GM21723 (cell line): ENCODE measurements around the gene SETD4.
A peak's percentile ranks its signal among the peaks of the same experiment; 100 is the strongest.

Source experiments
- ATAC-seq: cut with Tn5 transposase; IDR thresholded peaks from one replicate; pipeline ENCODE4 v1.9.1; 2021; ENCODE audit warnings: mild to moderate bottlenecking, moderate library complexity; ENCODE audit not compliant: unreplicated experiment

The SETD4 gene

GRCh38 chr21:36021251-36021837 lies 39.0 kb downstream of the SETD4 start:
- ATAC-seq, result peak; percentile 92

GRCh38 chr21:36015045-36015444 lies 45.3 kb downstream of the SETD4 start:
- ATAC-seq, result no peak

DNA sequence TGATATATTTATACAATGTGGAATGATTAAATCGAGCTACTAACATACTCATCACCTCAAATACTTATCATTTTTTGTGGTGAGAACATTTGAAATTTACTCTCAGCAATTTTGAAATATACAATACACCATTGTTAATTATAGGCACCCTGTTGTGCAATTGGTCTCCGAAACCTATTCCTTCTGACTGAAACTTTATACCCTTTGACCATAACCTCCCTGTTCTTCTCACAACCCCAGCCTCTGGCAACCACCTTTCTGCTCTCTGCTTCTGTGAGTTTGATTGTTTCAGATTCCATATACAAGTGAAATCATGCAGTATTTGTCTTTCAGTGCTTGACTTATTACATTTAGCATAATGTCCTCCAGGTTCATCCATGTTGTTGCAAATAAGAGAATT lies 49.5 kb downstream of the SETD4 start:
- no peak for ATAC-seq

- no peak for ATAC-seq
These were observed 51.8 kb downstream of the SETD4 start for GRCh38 chr21:36008505-36008904.

- ATAC-seq, result no peak
These were observed 54.4 kb downstream of the SETD4 start for GRCh38 chr21:36005879-36006400.

- no peak for ATAC-seq
These were observed 55.3 kb downstream of the SETD4 start for GRCh38 chr21:36005018-36005417.

GRCh38 chr21:36004441-36004840 lies 55.9 kb downstream of the SETD4 start:
- ATAC-seq, result no peak

GRCh38 chr21:36003776-36004175 lies 56.5 kb downstream of the SETD4 start:
- no peak for ATAC-seq

DNA sequence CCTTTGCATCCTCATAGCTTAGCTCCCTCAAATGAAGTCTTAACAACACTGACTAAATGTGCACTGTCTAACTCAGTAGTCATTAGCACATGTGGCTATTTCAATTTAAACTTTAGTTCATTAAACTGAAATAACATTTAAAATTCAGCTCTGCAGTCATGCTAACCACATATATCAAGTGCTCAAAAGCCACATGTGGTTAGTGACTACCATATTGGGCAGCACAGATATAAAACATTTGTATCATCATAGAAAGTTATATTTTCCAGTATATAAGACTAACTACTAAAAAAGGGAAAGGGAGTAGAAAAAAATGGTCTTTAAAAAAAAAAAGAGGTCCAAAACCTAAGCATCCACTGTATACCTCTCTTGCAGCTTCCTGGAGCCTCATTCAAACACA lies 64.1 kb downstream of the SETD4 start:
- ATAC-seq, result no peak

DNA sequence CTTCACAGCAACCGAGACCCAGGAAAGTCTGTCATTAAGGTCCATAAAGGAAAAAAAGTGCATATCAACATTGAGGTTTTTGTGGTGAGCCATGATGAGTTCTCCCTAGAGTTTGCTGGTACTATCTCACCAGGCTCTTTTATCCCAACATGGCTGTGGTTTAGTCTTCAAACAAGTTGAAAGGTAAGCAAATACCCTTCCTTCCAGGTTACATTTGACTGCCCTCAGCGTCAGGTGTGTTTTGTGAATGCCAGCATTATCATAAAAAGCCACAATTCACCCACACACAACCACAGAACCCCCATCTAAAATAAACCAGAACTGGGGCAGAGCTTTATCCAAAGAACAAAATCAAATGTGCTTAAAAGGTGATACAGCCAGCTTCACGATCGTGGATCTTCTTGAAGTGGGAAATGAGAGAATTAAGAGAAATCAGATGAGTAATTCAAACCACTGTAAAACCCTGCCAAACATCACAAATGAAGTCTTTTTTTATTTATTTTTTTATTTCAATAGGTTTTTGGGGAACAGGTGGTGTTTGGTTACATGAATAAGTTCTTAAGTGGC lies 64.7 kb downstream of the SETD4 start:
- no peak for ATAC-seq

DNA sequence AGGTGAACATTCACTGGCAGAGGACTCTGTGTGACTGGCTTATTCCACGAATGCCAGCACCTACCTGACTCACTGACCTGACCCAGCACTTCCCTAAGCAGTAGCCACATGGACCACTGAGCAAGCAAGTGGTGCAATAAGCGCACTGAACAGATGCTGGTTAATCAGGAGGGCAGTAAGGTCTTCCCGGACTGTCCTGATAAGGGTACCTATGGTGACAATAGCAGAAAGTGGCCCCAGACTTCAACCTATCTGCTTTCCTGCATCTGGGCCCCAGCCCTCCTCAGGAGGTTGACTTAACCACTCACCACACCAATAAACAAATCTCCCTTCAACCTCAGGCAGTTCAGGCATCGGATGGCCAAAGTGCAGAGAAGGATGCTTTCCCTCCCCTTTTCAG lies 65.7 kb downstream of the SETD4 start:
- no peak for ATAC-seq

DNA sequence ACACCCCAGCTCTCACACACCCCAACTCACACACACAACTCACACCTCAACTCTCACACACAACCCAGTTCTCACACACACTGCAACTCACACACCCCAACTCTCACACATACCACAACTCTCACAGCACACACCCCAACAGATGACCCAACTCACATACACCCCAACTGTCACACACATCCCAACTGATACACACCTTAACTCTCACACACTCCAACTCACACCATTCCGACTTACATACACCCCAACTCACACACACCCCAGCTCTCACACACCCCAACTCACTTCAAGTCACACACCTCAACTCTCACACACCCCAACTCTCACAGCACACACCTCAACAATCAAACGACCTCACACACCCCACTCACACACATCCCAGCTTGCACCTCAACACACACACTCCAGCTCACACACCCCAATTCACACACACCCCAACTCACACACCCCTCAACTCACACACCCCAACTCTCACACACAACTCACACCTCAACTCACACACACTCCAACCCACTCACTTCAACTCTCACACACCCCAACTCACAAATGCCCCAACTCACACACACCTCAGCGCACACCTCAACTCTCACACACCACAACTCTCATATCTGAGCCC lies 66.3 kb downstream of the SETD4 start:
- ATAC-seq, result no peak

DNA sequence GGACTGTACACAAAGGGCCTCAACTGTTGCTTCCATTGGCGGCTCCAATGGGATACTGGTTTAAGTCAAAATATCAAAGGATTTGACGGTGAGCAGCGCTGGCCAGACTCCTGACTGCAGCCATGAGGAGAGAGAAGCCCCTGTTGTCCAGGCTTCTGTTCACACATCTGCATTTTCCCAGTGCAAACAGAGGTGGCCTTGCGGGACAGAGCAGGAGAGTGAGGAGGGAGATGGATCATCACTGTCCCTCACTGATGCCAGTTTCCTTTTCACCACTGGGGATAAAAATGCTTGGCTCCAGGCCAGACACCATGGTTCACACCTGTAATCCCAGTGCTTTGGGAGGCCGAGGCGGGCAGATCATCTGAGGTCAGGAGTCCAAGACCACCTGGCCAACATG lies 69.2 kb downstream of the SETD4 start:
- ATAC-seq, result no peak

GRCh38 chr21:35990609-35991008 lies 69.7 kb downstream of the SETD4 start:
- no peak for ATAC-seq

GRCh38 chr21:35989138-35989735 lies 71.1 kb downstream of the SETD4 start:
- ATAC-seq, result no peak

GRCh38 chr21:35988416-35989137 lies 71.7 kb downstream of the SETD4 start:
- no peak for ATAC-seq

DNA sequence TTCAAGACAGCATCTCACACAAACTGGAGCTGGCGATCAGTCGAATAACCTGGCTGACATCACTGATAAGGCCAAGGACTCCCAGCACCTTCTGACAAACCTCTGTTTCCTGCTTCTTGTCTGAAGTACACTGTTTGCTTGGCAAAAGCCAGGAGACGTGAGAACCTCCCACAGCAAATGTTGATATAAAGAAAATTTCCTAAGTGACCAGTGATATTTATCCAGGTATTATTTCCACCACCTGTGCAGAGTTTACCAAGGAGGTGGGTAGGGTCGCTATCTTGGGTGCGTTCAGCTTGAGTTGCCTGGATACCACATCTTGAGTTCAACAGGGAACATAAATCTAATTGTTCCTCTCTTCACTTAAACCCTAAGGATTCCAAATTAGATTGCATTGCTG lies 72.9 kb downstream of the SETD4 start:
- no peak for ATAC-seq

GRCh38 chr21:35984654-35985361 lies 75.5 kb downstream of the SETD4 start:
- no peak for ATAC-seq
